SIG-M5 treated with dmso at 0.1 percent for 504 hours (cell line): ENCODE measurements around the gene PLA2G2E.

Source experiments
- DNase-seq: peaks from one replicate; lab custom pipeline; 2025; ENCODE audit not compliant: unreplicated experiment; lab: John Stamatoyannopoulos, UW

Gene PLA2G2E

GRCh38 chr1:19923137-19923952 is at the start of gene PLA2G2E:
TSS of gene PLA2G2E (minus strand) at chr1:19923617. CDS start at chr1:19923559, 58 bp downstream.
- no peak for DNase-seq

DNA sequence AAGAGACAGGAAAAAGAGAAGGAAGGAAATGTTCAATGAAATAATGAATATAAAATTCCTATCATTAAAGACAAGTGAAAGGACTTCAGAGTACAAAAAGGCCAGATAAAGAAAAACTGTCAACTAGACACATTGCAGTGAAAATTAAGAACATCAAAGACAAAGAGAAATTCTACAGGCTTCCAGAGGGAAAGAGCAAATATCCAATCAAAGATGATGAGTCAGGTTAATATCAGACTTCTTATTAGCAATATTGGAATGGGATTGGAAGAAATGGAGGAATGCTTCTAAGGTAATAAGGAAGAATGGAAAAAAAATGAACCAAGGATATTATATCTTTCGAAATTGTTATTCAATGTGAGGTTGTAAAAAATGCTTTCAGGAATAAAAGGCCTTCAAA is 48.2 kb upstream of the PLA2G2E start:
- DNase-seq, result no peak

DNA sequence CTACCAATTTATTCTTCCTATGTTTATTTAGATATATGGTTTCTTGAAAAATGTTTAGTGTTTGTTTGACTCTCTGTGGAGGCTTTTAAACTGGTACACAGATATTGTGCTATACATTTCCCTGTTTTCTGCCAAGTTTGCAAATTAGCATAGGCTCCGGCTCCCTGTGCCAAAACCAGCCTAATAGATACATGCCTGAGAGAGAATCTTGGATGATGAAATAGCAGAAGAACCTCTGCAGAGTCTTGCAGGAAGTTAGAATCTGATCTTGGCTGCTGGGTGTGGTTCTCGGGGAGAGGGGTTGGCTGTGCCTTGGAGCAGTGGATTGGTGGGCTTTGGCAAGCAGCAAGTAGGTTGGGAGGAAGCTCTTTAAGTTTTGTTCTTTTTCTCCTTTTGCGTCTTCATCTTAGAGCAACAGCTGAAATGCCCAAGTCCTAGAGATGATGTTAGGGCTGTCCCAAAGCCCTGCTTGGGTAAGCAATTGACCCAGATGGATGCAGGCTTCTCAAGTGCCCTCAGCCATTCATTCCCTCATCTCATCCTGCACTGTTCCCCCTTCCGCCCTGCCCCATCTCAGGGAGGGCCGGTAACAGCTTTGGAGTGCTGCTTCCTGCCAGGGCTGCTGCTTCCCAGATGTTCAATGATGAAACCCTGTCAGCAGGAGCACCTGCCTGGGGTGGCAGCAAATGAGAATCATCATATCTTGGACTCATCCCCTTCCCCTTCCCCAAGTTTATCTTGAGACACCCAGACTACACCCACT is 46.7 kb upstream of the PLA2G2E start:
- DNase-seq, result no peak

GRCh38 chr1:19967808-19968207 is 44.4 kb upstream of the PLA2G2E start:
- no peak for DNase-seq

DNA sequence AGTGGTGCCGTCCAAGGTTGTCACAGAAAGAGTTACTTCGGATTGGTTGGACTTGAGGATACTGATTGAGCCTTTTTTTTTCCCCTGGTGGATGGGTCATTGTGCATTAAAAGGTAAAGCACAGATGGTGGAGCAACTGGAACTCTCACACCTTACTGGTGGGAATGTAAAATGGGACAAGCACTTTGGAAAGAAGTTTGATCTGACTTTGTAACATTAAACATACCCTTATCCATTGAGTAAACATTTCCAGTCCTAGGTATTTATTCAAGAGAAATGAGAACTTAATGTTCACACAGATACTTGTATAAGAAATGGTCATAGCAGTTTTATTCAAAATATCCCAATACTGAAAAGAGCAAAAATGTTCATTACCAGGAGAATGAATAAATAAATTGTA is 41.1 kb upstream of the PLA2G2E start:
- no peak for DNase-seq

DNA sequence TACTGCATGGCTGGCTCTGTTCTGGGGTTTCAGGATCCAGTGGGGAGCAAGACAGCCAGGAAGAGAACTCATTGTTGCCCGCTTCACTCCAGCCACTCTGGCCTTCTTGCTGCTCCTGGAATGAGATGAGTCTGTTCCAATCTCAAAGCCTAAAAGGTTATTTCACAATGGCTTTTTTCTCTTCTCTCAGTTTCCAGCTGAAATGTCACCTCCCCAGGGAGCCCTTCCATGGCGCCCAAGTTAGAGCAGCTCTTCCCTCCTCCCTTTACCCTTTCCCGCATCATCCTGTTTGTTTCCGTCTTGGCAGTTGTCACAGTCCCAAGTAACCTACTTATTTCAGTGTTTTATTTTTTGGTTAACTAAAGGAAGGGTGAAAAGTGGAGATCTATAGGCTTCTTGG is 40.2 kb upstream of the PLA2G2E start:
- no peak for DNase-seq

- DNase-seq, result no peak
These were observed 37.2 kb upstream of the PLA2G2E start for GRCh38 chr1:19960591-19960990.

- no peak for DNase-seq
These were observed 34.4 kb upstream of the PLA2G2E start for GRCh38 chr1:19957779-19958178.

DNA sequence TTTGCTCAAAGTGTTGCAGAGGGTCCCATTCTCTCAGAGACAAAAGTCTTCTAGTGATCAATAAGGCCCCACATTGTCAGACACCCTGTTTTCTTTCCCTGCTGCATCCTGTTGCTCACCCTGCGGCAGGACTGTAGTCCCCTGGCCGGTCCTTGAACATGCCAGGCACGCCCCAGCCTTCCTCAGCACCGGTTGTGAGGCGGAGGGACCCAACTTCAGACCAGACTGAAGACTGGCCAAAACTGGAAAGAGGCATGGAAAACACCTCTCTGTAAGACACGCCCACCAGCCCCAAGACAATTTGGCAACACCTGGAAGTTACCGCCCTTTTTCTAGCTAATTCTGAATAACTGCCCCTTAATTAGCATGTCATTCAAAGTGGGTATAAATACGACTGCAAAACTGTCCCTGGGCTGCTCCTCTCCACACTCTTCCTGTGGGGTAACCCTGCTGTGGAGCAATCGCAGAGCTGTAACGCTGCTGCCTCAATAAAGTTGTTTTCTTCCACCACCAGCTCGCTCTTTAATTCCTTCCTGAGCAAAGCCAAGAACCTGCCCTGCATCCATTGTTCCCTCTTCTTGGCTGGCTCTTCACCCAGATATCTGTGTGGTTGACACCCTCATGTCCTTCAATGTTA is 32.2 kb upstream of the PLA2G2E start:
- no peak for DNase-seq

DNA sequence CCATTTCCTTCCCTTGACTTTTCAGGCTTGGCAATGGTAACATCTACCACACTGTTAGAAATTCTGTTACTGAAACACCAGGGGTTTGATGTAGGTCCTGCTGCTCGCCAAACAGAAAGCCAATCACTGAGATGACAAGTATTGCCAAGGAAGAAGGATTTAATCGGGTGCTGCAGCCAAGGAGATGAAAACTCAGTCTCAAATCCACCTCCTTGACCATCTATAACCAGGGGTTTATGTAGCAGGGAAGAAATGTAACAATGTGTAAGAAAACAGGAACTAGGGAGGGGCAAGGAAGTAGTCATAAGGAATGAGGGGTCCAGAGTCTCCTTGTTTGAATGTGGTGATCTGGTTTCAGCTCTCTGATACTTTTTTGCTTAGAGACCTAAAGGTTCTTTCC is 30.6 kb upstream of the PLA2G2E start:
- no peak for DNase-seq

- DNase-seq, result no peak
These were observed 25.6 kb upstream of the PLA2G2E start for GRCh38 chr1:19949016-19949415.

- no peak for DNase-seq
These were observed 23.6 kb upstream of the PLA2G2E start for GRCh38 chr1:19946971-19947370.

GRCh38 chr1:19946331-19946751 is 22.9 kb upstream of the PLA2G2E start:
- DNase-seq, result no peak

- DNase-seq, result no peak
These were observed 22.5 kb upstream of the PLA2G2E start for GRCh38 chr1:19945914-19946313.

GRCh38 chr1:19942657-19943056 is 19.2 kb upstream of the PLA2G2E start:
- DNase-seq, result no peak

DNA sequence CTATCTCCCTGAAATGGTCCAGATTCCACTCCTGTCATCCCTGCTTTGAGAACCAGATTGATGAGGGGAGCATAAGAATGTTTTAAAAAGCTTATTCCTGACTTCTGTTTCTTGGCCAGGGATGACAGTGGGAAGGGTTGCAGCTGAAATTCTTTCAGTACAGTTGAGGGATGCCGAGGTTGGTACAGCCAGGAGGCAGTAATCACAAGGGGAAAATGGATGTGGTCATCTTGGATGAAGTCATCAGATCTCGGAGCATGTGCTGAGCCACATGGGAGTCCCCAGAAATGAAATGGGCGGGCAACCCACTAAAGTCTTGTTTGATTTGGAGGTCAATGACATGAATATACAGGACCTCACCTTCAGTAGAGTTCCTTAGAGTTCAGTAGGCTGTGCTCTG is 18.7 kb upstream of the PLA2G2E start:
- DNase-seq, result no peak

GRCh38 chr1:19941206-19941568 is 17.8 kb upstream of the PLA2G2E start:
- no peak for DNase-seq

- DNase-seq, result no peak
These were observed 17.2 kb upstream of the PLA2G2E start for GRCh38 chr1:19940486-19941205.

- DNase-seq, result no peak
These were observed 15.1 kb upstream of the PLA2G2E start for GRCh38 chr1:19938472-19938871.

GRCh38 chr1:19936061-19936750 is 12.8 kb upstream of the PLA2G2E start:
- DNase-seq, result no peak

GRCh38 chr1:19934336-19934735 is 10.9 kb upstream of the PLA2G2E start:
- no peak for DNase-seq
